Left ventricle myocardium inferior (tissue), 1 donor: ENCODE results near the gene RANGAP1. TPM values are rescaled to one million over a fixed set of nuclear protein-coding genes. Genes with fewer than 3 reads are reported as not detected.

Source experiments
- DNase-seq: peaks from one replicate; pipeline ENCODE4 v3.0.0-alpha.2; 2020
- H3K27ac ChIP-seq: fragments of 200-600 bp; replicated peaks from 2 replicates; pipeline ENCODE4 v1.8.0; 2021
- H3K27me3 ChIP-seq: fragments of 200-600 bp; 2 replicates; pipeline ENCODE4 v1.8.0; 2021; ENCODE audit warnings: low read depth
- H3K36me3 ChIP-seq: fragments of 200-600 bp; 2 replicates; pipeline ENCODE4 v1.8.0; 2021
- H3K4me1 ChIP-seq: fragments of 200-600 bp; 2 replicates; pipeline ENCODE4 v1.8.0; 2021
- H3K4me3 ChIP-seq: fragments of 200-600 bp; 2 replicates; pipeline ENCODE4 v1.8.0; 2021; ENCODE audit warnings: mild to moderate bottlenecking, moderate library complexity
- H3K9me3 ChIP-seq: fragments of 200-600 bp; replicated peaks from 2 replicates; pipeline ENCODE4 v1.8.0; 2021
- CTCF ChIP-seq: fragments of 200-600 bp; IDR thresholded peaks from 2 replicates; pipeline ENCODE4 v1.8.0; 2021; ENCODE audit warnings: antibody characterized with exemption, mild to moderate bottlenecking, borderline replicate concordance
- intact Hi-C: fragments of 100-400 bp; cut with micrococcal nuclease; formaldehyde crosslinking; loops from one replicate; pipeline ENCODE4 v1.11.0; 2022
- total RNA-seq: library from RNA; stranded (reverse); fragmentation: NEBNext Ultra II Directional; extraction: Animal tissue kit (Norgen Biotek cat#: 25700); gene quantifications from one replicate; pipeline ENCODE4 v1.2.1, GENCODE V29; 2021
- donor health status: DM: no; HTN: yes; CAD: no; lungs with severe emphysema.

RANGAP1 gene
- total RNA-seq, 1 donor from 2014 or later = 36.4 TPM

GRCh38 chr22:41267958-41268357, 18.0 kb downstream of the RANGAP1 start:
- intact Hi-C loops = no loop called here
- Histone ChIP-seq H3K4me3 (no peak overlapping the region), H3K36me3 (peaks cover 95% of the 10 kb centered on the region), H3K9me3 (no peaks in the 10 kb centered on the region), H3K4me1 (peaks cover 14% of the 10 kb centered on the region), H3K27ac (no peak overlapping the region), H3K27me3 (no peaks in the 10 kb centered on the region)
- no peak for TF ChIP-seq CTCF
- DNase-seq = no peak

GRCh38 chr22:41264408-41264941, 21.5 kb downstream of the RANGAP1 start:
- intact Hi-C loops = no loop called here
- H3K4me1 ChIP-seq = peaks cover 31% of the 10 kb centered on the region
- DNase-seq = no peak
- no peak overlapping the region for H3K27ac ChIP-seq
- no peak overlapping the region for H3K4me3 ChIP-seq
- peaks cover 86% of the 10 kb centered on the region for H3K36me3 ChIP-seq
- H3K27me3 ChIP-seq = no peaks in the 10 kb centered on the region
- TF ChIP-seq CTCF = no peak
- no peaks in the 10 kb centered on the region for H3K9me3 ChIP-seq

GRCh38 chr22:41263704-41264103, 22.3 kb downstream of the RANGAP1 start:
- no peak for DNase-seq

GRCh38 chr22:41262250-41262765, 23.7 kb downstream of the RANGAP1 start:
- Histone ChIP-seq H3K36me3 (peaks cover 86% of the 10 kb centered on the region), H3K27me3 (no peaks in the 10 kb centered on the region), H3K4me1 (peaks cover 40% of the 10 kb centered on the region), H3K4me3 (no peak overlapping the region), H3K27ac (peak overlapping the region; percentile 94), H3K9me3 (no peaks in the 10 kb centered on the region)
- no peak for DNase-seq
- intact Hi-C loops = no loop called here
- TF ChIP-seq CTCF = no peak

More at GRCh38 chr22:41263704-41264103, 22.3 kb downstream of the RANGAP1 start:
- Histone ChIP-seq H3K9me3 (no peaks in the 10 kb centered on the region), H3K27ac (no peak overlapping the region), H3K4me1 (peaks cover 31% of the 10 kb centered on the region), H3K27me3 (no peaks in the 10 kb centered on the region), H3K4me3 (no peak overlapping the region), H3K36me3 (peaks cover 86% of the 10 kb centered on the region)
- no peak for TF ChIP-seq CTCF
- intact Hi-C loops = no loop called here

GRCh38 chr22:41261541-41262249, 24.3 kb downstream of the RANGAP1 start:
- peaks cover 84% of the 10 kb centered on the region for H3K36me3 ChIP-seq
- intact Hi-C loops = no loop called here

More at GRCh38 chr22:41261541-41262249, 24.3 kb downstream of the RANGAP1 start:
- H3K27me3 ChIP-seq = no peaks in the 10 kb centered on the region
- peak overlapping the region; percentile 8 for H3K4me3 ChIP-seq
- peak overlapping the region; percentile 94 for H3K27ac ChIP-seq
- H3K4me1 ChIP-seq = peaks cover 47% of the 10 kb centered on the region
- peak; percentile 52 for DNase-seq
- H3K9me3 ChIP-seq = no peaks in the 10 kb centered on the region
- TF ChIP-seq CTCF = peak; percentile 32
